ENCODE measurements around the gene PXN. TPM values are rescaled to one million over a fixed set of nuclear protein-coding genes. Genes with fewer than 3 reads are reported as not detected.

The PXN gene
- total RNA-seq, 4 donors from 2014 or later, result 37.2 to 63.7 (median 51.6) TPM

DNA sequence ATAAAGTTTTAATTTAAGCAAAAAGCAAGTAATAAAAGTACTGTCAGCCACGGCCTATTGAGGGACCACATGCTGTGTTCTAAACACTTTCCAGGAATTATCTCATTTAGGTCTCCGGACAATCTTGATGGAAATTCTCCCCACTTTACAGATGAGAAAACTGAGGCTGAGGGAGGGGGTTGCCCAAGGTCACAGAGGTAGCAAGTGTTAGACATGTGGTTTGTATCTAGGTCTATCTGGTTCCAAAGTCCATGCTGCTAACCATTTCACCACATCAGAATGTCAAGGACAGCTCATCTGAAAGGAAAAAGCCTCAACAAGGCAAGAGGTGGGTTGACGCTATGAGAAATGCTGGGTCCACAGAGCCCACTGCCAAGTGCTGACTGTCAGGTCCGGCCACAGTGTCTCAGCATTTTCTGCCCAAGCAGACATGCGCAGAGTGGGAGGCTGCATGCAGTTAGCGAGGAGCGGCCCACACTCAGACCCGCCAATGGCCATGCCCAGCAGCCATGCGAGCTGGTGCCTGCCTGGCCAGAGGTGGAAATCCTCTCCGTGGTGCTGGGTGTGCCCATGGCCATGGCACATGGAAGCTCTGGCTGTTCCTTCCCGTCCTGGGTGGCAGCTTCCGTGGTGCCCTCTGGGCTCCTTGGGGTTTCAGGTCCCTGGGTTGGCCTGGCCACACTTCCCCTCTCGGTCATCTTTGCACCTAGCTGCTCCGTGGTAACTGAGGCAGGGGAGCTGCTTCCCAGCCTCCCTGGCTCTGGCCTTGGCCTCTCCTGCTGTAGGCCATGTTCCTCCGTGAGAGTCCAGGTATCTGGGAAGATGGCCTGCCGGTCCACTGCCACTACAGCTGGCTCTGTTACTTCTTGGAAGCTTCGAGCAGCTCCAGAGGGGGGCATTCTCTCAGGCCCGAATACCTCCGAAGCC is 46.6 kb downstream of the PXN start:
- H3K27me3 ChIP-seq, result no peaks in the 10 kb centered on the region
- DNase-seq (ENCODE audit: low spot score in 2 of 2), result no peak
- H3K4me3 ChIP-seq, result no peak overlapping the region
- H3K36me3 ChIP-seq, result peaks cover 96% of the 10 kb centered on the region
- peaks cover 2% of the 10 kb centered on the region for H3K4me1 ChIP-seq
- no peak for TF ChIP-seq EP300 (IDR thresholded peaks at IDR 0.05)
- TF ChIP-seq, protein P1, sequence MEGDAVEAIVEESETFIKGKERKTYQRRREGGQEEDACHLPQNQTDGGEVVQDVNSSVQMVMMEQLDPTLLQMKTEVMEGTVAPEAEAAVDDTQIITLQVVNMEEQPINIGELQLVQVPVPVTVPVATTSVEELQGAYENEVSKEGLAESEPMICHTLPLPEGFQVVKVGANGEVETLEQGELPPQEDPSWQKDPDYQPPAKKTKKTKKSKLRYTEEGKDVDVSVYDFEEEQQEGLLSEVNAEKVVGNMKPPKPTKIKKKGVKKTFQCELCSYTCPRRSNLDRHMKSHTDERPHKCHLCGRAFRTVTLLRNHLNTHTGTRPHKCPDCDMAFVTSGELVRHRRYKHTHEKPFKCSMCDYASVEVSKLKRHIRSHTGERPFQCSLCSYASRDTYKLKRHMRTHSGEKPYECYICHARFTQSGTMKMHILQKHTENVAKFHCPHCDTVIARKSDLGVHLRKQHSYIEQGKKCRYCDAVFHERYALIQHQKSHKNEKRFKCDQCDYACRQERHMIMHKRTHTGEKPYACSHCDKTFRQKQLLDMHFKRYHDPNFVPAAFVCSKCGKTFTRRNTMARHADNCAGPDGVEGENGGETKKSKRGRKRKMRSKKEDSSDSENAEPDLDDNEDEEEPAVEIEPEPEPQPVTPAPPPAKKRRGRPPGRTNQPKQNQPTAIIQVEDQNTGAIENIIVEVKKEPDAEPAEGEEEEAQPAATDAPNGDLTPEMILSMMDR (IDR thresholded peaks at IDR 0.05), result no peak
- no peak for TF ChIP-seq POLR2AphosphoS5 (IDR thresholded peaks at IDR 0.05)
- TF ChIP-seq POLR2A (IDR thresholded peaks at IDR 0.05), result no peak
- H3K27ac ChIP-seq, result no peak overlapping the region
- H3K9me3 ChIP-seq, result no peaks in the 10 kb centered on the region
- WGBS, result 79% methylated on average over 10 of the region's 19 CpGs

- WGBS, result 76% methylated on average over 13 of the region's 32 CpGs
- Histone ChIP-seq H3K36me3 (peaks cover 96% of the 10 kb centered on the region), H3K4me1 (no peaks in the 10 kb centered on the region), H3K27ac (no peak overlapping the region), H3K9me3 (no peaks in the 10 kb centered on the region), H3K27me3 (no peaks in the 10 kb centered on the region), H3K4me3 (no peak overlapping the region)
- DNase-seq (ENCODE audit: low spot score in 2 of 2), result no peak
- TF ChIP-seq POLR2A (IDR thresholded peaks at IDR 0.05) (no peak), EP300 (IDR thresholded peaks at IDR 0.05) (no peak), POLR2AphosphoS5 (IDR thresholded peaks at IDR 0.05) (no peak)
- TF ChIP-seq, protein P1 (IDR thresholded peaks at IDR 0.05), result no peak
These were observed 48.6 kb downstream of the PXN start for GRCh38 chr12:120216742-120217605.

DNA sequence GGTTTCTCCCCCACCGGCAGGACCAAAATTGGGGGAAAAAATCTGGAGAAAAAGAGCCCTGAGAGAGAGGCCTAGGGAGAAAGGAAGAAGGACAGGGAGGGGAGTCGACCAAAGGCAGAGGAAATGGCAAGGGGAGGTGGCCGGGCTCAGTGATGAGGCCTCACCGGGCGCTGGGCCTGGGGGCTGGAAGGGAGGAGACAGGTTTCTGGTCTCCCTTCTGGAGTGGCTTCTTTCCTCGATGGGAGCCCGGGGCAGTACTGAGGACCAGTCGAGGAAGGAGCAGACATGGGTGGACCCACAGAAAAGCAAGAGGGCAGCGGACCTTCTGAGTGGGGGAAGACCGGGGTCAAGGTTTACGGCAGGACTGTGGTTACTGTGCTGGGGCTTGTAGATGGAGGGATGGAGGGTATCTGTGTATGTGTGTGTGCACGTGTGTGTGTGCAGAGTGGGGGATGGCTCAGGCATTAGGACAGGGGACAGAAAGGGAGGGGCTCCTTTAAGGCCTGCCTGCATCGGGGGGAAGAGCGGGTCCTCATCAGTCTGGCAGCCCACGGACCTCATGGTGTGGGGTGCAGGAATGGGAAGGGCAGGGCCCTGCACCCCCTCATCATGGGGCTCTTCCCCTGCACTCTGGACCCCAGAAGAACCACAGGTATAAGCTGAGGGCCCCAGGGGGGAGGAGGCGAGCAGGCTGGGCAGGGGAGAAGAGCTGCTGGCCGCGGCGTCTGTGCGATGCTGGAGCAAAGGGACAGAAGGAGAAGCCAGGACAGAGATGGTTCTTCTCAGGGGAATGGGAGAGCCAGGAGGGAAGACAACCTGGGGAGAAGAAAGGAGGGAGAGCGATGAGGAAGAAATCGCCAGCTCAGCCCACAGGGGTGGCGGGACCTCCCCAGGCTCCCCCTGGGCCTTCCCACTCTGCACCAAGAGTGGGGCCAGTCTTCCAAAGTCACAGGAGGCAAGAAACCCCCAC is 49.5 kb downstream of the PXN start:
- H3K9me3 ChIP-seq, result no peaks in the 10 kb centered on the region
- H3K4me1 ChIP-seq, result no peaks in the 10 kb centered on the region
- 82% methylated on average over 23 of the region's 23 CpGs for WGBS
- no peak overlapping the region for H3K27ac ChIP-seq
- TF ChIP-seq POLR2AphosphoS5 (IDR thresholded peaks at IDR 0.05) (no peak), EP300 (IDR thresholded peaks at IDR 0.05) (no peak)
- TF ChIP-seq, protein P1 (IDR thresholded peaks at IDR 0.05), result no peak
- H3K4me3 ChIP-seq, result no peak overlapping the region
- no peak for DNase-seq (ENCODE audit: low spot score in 2 of 2)
- H3K27me3 ChIP-seq, result no peaks in the 10 kb centered on the region
- peaks cover 96% of the 10 kb centered on the region for H3K36me3 ChIP-seq

DNA sequence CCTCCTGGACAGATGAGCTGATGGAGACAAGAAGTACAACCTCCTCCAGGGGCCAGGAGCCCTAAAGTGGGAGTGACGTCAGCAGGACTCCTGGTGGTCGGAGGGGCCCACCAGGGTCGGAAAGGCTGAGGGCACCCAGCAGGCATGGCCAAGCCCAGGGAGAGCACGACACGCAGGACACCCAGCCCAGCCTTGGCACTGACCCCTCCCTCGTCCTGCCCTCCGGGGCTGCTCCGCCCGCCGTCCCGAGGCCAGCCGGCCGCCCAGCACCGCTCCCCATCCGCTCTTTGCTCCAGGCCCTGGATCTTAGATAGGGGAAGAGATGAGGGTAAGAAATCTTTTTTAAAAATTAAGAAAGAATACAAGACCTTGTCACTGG is 50.2 kb downstream of the PXN start:
- H3K36me3 ChIP-seq, result peaks cover 96% of the 10 kb centered on the region
- TF ChIP-seq EP300 (IDR thresholded peaks at IDR 0.05), result no peak
- no peak for TF ChIP-seq POLR2A (IDR thresholded peaks at IDR 0.05)
- TF ChIP-seq POLR2AphosphoS5 (IDR thresholded peaks at IDR 0.05), result no peak
- TF ChIP-seq, protein P1 (IDR thresholded peaks at IDR 0.05), result no peak
- H3K4me3 ChIP-seq, result no peak overlapping the region
- no peak overlapping the region for H3K27ac ChIP-seq
- WGBS, result 83% methylated on average over 15 of the region's 15 CpGs
- no peaks in the 10 kb centered on the region for H3K27me3 ChIP-seq
- no peak for DNase-seq (ENCODE audit: low spot score in 2 of 2)
- H3K4me1 ChIP-seq, result no peaks in the 10 kb centered on the region
- no peaks in the 10 kb centered on the region for H3K9me3 ChIP-seq

Data from suprapubic skin (tissue), 4 donors.